Transverse colon (tissue), 4 donors: ENCODE data around the gene UBE2L3.

ENCODE experiments used
- CTCF ChIP-seq, 5 experiments: fragments of 200-600 bp in 3 of 5; fragments of 450-650 bp in 2 of 5; sonication (generic) in 3 of 5; IDR thresholded peaks; 1 replicate in 2 of 5; 2 replicates in 3 of 5; pipeline ENCODE4 v1.5.1; 2016 to 2017; ENCODE audit warnings: antibody characterized with exemption in 5 of 5, inconsistent platforms in 3 of 5, mild to moderate bottlenecking in 2 of 5, moderate library complexity in 1 of 5
- EP300 ChIP-seq: sonication (generic); formaldehyde crosslinking; IDR thresholded peaks from one replicate; pipeline ENCODE4 v1.6.1; 2017; ENCODE audit warnings: antibody characterized with exemption, low read depth
- POLR2A ChIP-seq: fragments of 450-650 bp; IDR thresholded peaks from one replicate; pipeline ENCODE4 v1.6.1; 2016; ENCODE audit warnings: antibody characterized with exemption, mild to moderate bottlenecking, moderate library complexity
- POLR2AphosphoS5 ChIP-seq, 3 donors: sonication (generic); formaldehyde crosslinking; IDR thresholded peaks; one replicate each; pipeline ENCODE4 v1.6.1; 2016; ENCODE audit warnings: antibody characterized with exemption in 3 of 3

GRCh38 chr22:21650823-21651520 lies 83.5 kb downstream of the UBE2L3 start:
- TF ChIP-seq POLR2A (no peak), POLR2AphosphoS5 (IDR thresholded peaks at IDR 0.05) (no peak), CTCF (IDR thresholded peaks at IDR 0.05) (no peak), EP300 (no peak)
